ENCODE measurements around the gene LRRN4. TPM values are rescaled to one million over a fixed set of nuclear protein-coding genes. Genes with fewer than 3 reads are reported as not detected.

The LRRN4 gene
- 1 to 10 TPM; 3.6 to 3.7 TPM for total RNA-seq
- long read RNA-seq, partial matches to known transcripts: 1 of 3 reads
- long read RNA-seq, other reads (novel, unspliced or antisense): 1 of 3 reads

- intact Hi-C loops (cut with DNase I): no loop called here
- DNase-seq (no peak), ATAC-seq (peak; percentile 38 to 83)
Measured at GRCh38 chr20:6053776-6054688, at the start of gene LRRN4. Gene LRRN4, minus strand, starts transcription at chr20:6054060. Its CDS starts 1,261 bp downstream, at chr20:6052799.

- no peak for ATAC-seq
- DNase-seq: no peak
- intact Hi-C loops (cut with DNase I): no loop called here
Measured at GRCh38 chr20:6103301-6103700, 49.4 kb upstream of the LRRN4 start.

GRCh38 chr20:6101346-6101745 lies 47.5 kb upstream of the LRRN4 start:
- intact Hi-C loops (cut with DNase I): no loop called here
- DNase-seq: no peak
- no peak for ATAC-seq

- intact Hi-C loops (cut with DNase I): no loop called here
- no peak for ATAC-seq
Measured at GRCh38 chr20:6100246-6100645, 46.4 kb upstream of the LRRN4 start.

GRCh38 chr20:6099819-6100218 lies 46.0 kb upstream of the LRRN4 start:
- intact Hi-C loops (cut with DNase I): no loop called here
- ATAC-seq (no peak), DNase-seq (no peak)

More at GRCh38 chr20:6100246-6100645, 46.4 kb upstream of the LRRN4 start:
- DNase-seq: no peak

GRCh38 chr20:6095409-6095808 lies 41.5 kb upstream of the LRRN4 start:
- intact Hi-C loops (cut with DNase I): no loop called here
- DNase-seq (no peak), ATAC-seq (no peak)

GRCh38 chr20:6094565-6094964 lies 40.7 kb upstream of the LRRN4 start:
- no peak for ATAC-seq
- no peak for DNase-seq
- intact Hi-C loops (cut with DNase I): no loop called here

GRCh38 chr20:6094063-6094462 lies 40.2 kb upstream of the LRRN4 start:
- no peak for DNase-seq
- ATAC-seq: no peak
- intact Hi-C loops (cut with DNase I): no loop called here

- DNase-seq: no peak
Measured at GRCh38 chr20:6091661-6092060, 37.8 kb upstream of the LRRN4 start.

GRCh38 chr20:6086868-6087267 lies 33.0 kb upstream of the LRRN4 start:
- intact Hi-C loops (cut with DNase I): no loop called here
- no peak for DNase-seq
- no peak for ATAC-seq

More at GRCh38 chr20:6091661-6092060, 37.8 kb upstream of the LRRN4 start:
- intact Hi-C loops (cut with DNase I): no loop called here
- no peak for ATAC-seq

GRCh38 chr20:6083926-6084325 lies 30.1 kb upstream of the LRRN4 start:
- ATAC-seq: no peak
- intact Hi-C loops (cut with DNase I): no loop called here

GRCh38 chr20:6081236-6081635 lies 27.4 kb upstream of the LRRN4 start:
- no peak for DNase-seq
- ATAC-seq: peak; percentile 74 to 87
- intact Hi-C loops (cut with DNase I): no loop called here

More at GRCh38 chr20:6083926-6084325, 30.1 kb upstream of the LRRN4 start:
- no peak for DNase-seq

GRCh38 chr20:6079016-6079415 lies 25.2 kb upstream of the LRRN4 start:
- ATAC-seq: no peak
- intact Hi-C loops (cut with DNase I): loop anchor here (5.0 to 10.0 kb wide), 4 partner anchors 47 to 552 kb away; no protein-coding TSS in a partner anchor
- no peak for DNase-seq

GRCh38 chr20:6075428-6076219 lies 21.8 kb upstream of the LRRN4 start:
- DNase-seq (peak; percentile 49), ATAC-seq (peak; percentile 76 to 78)
- intact Hi-C loops (cut with DNase I): loop anchor here (2.0 to 10.0 kb wide), 6 partner anchors 43 to 548 kb away; no protein-coding TSS in a partner anchor

GRCh38 chr20:6074784-6075183 lies 20.9 kb upstream of the LRRN4 start:
- DNase-seq: no peak
- ATAC-seq: peak in 1 of 2 donors; percentile 2
- intact Hi-C loops (cut with DNase I): loop anchor here (2.0 to 10.0 kb wide), 5 partner anchors 42 to 547 kb away; no protein-coding TSS in a partner anchor

GRCh38 chr20:6074145-6074561 lies 20.3 kb upstream of the LRRN4 start:
- intact Hi-C loops (cut with DNase I): loop anchor here in 1 of 2 donors (2.0 to 10.0 kb wide), 2 partner anchors 65 to 289 kb away; no protein-coding TSS in a partner anchor
- DNase-seq: no peak
- ATAC-seq: peak; percentile 57 to 82

GRCh38 chr20:6070829-6071695 lies 17.2 kb upstream of the LRRN4 start:
- ATAC-seq (no peak), DNase-seq (no peak)
- intact Hi-C loops (cut with DNase I): loop anchor here in 1 of 2 donors (10.0 kb wide), 1 partner anchor 286 kb away; no protein-coding TSS in a partner anchor

- no peak for ATAC-seq
- no peak for DNase-seq
- intact Hi-C loops (cut with DNase I): loop anchor here in 1 of 2 donors (10.0 kb wide), 1 partner anchor 285 kb away; no protein-coding TSS in a partner anchor
Measured at GRCh38 chr20:6069669-6070068, 15.8 kb upstream of the LRRN4 start.

Data from left cardiac atrium (tissue), 4 donors.